ENCODE results near the gene TUBG2.

Gene TUBG2

DNA sequence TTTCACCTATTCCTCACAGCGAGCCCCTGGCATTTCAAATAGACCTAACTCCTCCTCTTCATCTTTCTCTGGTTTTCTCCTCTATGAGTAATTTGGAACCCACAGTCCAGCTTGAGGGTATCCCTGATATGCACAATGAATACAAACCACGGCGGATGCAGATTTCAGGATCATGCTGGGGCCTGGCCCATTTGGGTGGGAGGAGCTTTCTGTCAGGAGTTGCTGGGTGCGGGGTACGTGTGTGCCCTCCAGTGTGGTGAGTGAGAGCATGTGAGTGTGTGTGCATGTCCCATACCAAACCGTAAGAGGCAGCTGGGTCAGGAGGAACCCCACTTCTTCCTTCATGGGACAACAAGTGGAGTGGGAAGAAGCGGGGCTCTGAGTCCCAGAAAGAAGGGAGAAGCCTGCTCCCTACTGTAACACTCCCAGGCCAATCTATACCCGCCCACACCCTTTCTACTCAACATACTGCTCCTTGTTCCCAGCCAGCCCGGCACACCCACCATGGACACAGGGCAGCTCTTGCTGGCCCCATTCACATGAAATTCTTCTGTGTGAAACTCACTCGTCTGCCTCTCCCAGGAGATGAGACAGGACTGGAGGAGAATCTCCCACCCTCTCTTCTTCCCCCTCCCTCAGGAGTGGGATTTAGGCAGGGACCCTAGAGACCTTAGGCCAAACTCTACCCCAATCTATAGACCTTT, 41.7 kb downstream of the TUBG2 start:
- no peak for DNase-seq

DNA sequence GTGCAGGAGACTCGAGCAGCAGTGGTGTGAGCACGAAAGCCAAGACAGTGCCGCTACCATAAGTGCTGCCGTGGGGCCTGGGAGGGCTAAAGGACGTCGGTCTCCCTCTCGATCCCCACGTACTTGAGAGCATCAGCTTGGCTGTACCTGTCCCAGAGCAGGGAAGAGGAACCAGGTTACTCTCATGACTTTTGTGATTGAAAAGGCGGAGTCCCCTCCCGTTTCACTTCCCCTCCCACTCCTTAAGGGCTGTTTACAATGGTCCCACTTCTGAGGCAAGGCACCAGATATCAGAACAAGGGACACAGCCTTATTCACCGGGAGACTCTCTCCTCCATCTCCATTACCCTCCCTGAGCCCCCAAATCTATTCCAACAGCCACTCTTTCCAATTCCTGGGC, 43.4 kb downstream of the TUBG2 start:
- no peak for DNase-seq

DNA sequence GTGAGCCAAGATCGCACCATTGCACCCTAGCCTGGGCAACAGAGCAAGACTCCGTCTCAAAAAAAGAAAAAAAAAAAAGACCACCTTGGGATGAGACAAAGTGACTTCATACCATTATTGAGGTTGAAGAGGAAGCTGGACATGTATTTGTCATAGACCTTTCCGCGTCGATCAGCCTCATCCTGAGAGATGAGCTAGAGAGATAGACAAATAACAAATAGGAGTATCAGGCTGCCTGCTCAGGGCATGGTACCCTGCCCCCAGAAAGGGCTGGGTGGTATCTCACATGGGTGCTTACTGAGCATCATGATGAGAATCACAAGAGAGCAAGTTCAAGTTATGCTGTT, 45.4 kb downstream of the TUBG2 start:
- DNase-seq = no peak

DNA sequence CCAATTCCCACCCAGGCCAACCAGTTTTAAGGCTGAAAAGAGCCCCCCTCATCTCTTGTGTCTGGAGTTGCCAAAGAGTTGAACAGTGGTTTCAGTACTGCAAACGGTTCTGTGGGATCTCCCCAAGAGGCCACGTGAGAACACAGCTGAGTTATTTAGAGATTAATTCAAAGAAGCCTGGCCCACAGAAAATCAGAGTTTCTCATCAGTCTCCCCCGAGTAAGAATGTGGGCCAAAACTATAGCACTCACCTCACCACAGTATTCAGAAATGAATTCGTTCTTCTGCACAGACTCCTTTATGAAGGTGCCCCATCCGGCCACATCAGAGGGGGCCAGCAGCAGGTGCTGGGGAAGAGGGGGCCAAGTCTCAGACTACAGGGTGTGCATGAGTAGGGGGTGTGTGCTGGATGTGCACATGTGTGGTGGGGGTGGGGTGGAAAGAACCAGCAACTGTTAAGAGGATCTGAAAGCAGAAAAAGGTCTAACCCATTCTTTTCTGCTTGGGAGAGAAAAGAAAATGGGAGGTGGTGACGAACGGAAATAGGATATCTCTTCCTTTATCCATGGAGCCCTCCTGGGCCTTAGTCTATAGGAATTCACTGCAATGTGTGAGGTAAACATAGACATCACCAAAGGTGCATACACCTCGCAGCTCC, 45.9 kb downstream of the TUBG2 start:
- no peak for DNase-seq

DNA sequence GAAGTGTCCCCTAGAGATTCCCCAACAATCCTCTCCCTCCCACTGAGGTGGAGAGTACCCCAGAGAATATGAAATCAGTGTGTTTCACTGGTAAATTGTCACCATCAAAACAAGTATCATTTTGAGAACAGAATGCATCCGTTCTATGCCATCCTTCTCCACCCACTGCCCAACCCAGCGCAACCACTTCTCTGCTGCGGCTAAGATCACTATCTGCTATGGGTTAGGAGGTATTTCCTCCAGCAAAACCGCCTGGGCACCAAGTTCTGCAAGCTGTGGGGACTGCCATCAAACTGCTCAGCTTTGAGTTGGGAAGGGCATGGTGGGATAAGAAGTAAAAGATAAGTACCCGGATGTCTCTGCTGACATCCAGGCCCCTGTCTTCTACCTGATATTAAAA, 47.6 kb downstream of the TUBG2 start:
- DNase-seq = no peak

DNA sequence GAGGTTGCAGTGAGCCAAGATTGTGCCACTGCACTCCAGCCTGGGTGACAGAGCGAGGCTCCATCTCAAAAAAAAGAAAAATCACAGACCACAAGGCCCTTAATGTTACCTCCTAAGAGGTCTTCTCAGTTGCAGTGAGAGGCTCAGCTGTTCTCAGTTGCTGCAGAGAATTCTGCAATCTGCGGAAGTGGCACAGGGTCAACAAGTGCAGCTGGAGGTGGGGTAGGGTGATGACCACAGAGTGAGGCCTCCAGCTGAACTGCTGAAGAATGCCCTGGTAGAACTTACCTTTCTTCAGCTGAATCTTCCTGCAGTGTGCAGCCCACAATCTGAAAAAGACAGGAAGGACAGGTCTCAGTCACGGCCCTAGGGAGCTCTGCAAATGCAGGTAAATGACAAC, 49.5 kb downstream of the TUBG2 start:
- no peak for DNase-seq

DNA sequence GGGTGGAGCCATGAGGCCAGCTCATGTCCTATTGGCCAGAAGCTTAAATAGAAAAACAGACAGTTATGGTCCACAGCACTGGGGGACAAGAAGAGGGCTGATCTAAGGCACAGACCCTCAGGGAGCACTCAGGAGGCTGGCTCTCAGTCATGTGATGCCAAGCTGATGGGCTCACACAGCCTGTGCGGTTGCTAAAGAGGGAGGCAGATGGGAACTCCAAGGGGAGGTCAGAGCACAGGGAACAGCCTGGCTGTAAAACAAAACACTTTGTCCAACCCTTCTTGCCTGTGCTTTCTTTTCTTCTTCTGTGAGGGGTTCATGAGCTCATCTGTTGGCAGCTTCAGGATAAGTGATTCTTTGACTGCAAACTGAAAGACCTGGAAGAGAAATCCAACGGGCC, 50.5 kb downstream of the TUBG2 start:
- no peak for DNase-seq

All from NCI-H1694 (cell line).